ENCODE measurements around the gene SMIM11.

DNA sequence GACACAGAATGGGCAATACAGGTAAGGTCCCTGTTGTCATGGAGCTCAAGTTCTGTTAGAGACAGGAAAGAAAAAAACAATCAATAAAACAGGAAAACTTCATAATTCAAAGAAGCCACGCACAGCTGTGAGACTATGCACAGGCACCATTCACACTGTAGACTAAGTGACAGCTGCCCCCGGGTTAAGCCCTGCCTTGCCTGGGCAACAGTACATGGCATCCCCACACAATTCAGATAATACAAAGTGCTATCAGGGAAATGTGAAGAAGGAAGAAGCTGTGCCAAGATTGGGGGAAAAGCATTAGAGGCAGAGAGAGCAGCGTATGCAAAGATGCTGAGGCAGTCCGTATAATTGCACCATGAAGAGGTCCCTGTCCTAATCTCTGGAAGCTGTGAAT is 20.5 kb upstream of the SMIM11 start:
- no peak for TF ChIP-seq POLR2A (IDR thresholded peaks at IDR 0.05; ENCODE audit: low read depth, low read length)
- no peak for TF ChIP-seq POLR2AphosphoS5 (IDR thresholded peaks at IDR 0.05; ENCODE audit: low read depth, low read length)
